Dermis blood vessel endothelial cell (primary cell): ENCODE measurements around the gene SH3D21. TPM values are rescaled to one million over a fixed set of nuclear protein-coding genes. Genes with fewer than 3 reads are reported as not detected.

ENCODE experiments used
- DNase-seq: peaks from one replicate; pipeline ENCODE4 v3.0.0; 2010
- total RNA-seq: library from RNA; depleted of rRNA; stranded (reverse); fragments of >200 nt; gene quantifications from 2 replicates; pipeline ENCODE4 v1.2.3, GENCODE V29; 2014

The SH3D21 gene
- total RNA-seq, 1 donor from 2014 or later: 1.5 TPM

GRCh38 chr1:36303650-36304360 is 2.4 kb upstream of the SH3D21 start:
- DNase-seq: no peak

GRCh38 chr1:36304521-36304920 is 1.6 kb upstream of the SH3D21 start:
- no peak for DNase-seq

DNA sequence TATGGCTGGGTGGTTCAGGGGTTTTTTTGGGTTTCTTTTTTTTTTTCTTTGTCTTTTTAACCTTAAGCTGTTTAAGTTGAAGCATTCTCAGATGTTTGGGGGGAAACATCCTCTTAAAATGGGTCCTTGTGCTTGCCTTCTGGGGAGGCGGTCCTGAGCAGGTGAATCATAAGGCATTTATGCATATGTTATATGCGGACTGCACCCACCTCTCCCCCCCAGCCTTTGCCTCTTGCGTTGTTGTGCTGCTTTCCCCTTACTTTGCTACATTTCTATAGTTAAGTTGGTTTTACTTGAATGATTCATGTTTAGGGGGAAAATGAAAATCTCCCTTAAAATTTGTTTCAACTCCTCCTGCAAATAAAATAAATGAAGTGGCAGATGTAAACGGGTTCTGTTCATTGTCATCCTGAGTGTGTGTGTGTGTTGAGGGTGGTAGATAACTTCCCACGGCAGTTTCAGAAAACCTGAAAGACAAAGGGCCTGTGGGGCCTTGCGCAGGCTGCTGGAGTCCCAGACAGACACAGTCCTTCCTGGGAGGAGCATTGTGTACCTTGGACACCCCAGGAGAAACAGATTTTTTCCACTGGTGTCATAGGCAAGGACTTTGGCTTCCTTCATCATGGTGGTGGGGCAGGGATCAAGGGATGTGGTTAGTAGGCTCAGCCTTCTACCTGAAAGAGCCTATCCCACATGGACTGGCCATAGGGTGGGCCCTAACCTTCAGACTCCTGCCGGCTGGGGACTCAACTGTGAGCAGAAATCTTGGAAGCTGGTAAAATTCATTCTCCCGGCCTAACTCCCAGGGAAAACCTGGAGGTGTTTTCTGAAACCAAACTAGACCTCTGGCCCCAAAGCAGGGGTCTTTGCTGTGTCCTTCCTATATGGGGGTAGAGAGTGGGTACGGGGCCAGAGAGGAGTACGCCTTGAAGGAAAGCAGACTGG is 926 bp upstream of the SH3D21 start:
- no peak for DNase-seq

GRCh38 chr1:36305915-36306209 is 306 bp upstream of the SH3D21 start:
- DNase-seq: no peak

GRCh38 chr1:36306902-36307456 is 811 bp downstream of the SH3D21 start:
- DNase-seq: peak; percentile 94

DNA sequence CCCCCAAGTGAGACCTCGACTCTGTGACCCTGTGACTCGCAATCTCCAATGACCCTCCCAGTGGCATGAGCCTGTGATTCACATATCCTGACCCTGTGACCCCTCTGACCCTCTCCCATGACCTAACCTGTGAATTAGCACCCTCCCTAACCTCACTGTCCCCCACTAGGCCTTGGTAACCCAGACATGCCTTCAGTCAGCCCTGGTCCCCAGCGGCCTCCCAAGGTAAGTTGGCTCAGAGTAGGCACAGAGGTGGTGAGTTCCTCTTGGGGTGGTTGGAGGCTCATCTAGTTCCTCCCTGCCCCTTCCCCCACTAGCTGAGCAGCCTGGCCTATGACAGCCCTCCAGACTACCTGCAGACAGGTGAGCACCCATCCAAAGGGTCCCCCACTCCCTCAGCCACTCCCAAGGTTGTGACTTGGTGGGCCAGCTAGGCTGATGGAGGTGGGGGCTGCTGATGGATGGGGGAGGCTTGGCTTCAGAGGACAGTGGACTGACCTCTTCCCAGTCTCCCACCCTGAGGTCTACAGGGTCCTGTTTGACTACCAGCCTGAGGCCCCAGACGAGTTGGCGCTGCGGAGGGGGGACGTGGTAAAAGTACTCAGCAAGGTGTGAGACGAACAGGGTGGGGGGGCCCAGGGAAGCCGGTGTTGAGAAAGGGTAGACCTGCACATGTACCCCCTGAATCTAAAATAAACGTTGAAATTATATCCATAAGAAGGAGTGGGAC is 1.6 kb downstream of the SH3D21 start:
- no peak for DNase-seq

DNA sequence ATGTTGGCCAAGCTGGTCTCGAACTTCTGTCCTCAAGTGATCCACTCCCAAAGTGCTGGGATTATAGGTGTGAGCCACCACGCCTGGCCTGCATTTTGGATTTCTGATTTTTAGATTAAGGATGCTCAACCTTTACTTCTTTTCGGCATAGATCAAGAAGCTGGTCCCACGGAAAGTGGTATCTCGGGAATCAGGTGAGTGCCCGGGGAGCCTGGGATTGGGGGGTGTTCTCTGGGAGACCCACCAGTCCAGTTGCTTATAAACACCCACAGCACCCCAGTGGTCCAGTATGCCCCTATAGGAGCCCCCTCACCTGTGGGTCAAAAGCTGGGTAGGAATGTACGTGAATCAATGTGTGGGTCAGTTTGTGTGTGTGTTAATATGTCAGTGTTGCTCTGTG is 3.2 kb downstream of the SH3D21 start:
- DNase-seq: no peak

GRCh38 chr1:36320291-36320761 is 14.2 kb downstream of the SH3D21 start:
- no peak for DNase-seq

DNA sequence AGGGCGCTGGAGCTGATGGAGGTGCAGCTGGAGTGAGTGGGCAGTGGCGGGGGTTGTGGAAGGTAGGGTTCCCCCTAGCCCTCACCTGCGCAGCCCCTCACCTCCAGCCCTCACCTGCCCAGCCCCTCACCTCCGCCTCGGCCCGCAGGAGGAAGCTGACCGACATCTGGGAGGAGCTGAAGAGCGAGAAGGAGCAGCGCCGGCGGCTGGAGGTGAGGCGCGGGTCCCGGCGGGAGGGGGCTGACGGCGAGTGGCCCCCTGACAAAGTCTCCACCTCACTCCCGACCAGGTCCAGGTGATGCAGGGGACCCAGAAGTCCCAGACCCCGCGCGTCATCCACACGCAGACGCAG is 14.6 kb downstream of the SH3D21 start:
- no peak for DNase-seq

DNA sequence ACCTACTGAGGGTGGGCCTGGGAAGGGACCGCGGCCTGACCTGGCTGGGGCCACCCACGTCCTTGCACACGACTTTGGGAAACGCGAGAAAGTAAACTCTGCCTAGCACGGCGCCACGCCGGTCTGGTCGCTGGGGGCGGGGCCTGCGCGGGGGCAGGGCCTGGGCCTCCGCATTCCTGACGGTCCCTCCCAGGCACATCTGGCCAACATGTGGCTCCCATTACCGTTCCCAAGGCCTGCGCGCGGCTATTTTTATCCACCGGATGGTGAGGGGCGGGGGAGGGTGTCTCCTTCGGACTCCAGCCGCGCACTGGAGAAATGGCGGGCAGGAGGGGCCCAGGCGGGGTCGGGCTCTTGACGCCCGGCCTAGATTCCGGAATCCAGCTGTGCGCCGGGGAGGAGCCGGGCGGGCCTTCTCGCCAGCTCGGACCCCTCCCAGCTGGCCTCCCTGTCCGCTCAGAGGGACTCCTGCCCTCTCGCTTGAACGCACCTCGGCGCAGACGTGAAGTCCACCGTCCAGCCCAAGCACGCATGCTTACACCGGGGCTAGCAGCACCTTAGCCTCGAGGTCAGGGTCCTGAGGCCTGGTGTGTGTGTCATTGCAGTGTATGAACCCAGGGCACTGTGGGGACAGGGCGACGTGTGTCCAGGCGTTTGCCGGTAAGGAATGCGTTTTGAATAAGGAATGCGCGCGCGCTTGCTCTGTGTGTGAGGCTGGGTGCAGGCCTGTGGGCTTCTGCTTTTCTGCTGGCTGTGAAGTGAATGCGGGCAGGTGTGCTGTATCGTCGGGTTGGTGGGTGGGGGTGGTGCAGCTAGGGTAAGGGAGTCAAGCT is 15.2 kb downstream of the SH3D21 start:
- DNase-seq: no peak

GRCh38 chr1:36322041-36322785 is 16.0 kb downstream of the SH3D21 start:
- no peak for DNase-seq

DNA sequence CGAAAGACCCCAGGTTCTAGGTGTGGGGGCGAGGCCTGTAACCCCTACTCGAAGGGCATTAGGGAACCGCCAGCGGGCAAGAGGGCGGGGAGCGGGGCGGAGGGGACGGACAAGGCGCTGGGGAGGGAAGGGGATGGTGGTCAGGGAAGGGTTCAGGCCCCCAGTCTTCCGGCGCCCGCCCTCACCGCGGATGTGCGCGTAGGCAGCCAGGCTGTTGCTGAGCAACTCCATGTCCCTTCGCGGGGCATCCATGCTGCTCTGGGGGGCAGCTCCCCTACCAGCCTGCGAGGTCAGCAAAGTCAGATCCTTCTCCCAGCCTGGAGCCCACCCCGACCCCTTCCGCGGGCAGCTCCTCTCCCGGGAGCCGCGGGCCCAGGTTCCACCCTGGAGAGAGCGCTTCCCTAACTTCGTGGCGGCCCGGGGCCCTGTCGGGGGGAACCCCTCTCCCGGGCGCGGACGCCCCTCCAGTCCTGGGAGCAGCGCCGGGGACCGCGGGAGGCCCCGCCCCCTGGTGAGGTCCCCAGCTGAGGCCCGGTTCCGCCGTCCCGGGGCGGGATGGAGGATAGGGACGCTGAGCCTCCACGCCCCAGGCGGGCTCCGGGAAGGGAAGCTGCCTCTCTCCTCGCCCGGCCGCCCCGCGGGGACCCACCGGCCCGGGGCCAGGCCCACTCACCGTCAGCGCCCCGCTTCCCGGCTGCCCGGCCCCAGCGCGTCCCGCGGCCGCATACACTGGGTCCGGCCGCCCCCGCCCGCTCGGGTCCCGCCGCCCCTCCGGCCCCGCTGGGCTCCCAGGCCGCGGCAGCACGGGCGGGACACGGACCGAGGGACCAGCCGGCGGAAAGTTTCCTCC is 16.8 kb downstream of the SH3D21 start:
- peak; percentile 52 for DNase-seq

DNA sequence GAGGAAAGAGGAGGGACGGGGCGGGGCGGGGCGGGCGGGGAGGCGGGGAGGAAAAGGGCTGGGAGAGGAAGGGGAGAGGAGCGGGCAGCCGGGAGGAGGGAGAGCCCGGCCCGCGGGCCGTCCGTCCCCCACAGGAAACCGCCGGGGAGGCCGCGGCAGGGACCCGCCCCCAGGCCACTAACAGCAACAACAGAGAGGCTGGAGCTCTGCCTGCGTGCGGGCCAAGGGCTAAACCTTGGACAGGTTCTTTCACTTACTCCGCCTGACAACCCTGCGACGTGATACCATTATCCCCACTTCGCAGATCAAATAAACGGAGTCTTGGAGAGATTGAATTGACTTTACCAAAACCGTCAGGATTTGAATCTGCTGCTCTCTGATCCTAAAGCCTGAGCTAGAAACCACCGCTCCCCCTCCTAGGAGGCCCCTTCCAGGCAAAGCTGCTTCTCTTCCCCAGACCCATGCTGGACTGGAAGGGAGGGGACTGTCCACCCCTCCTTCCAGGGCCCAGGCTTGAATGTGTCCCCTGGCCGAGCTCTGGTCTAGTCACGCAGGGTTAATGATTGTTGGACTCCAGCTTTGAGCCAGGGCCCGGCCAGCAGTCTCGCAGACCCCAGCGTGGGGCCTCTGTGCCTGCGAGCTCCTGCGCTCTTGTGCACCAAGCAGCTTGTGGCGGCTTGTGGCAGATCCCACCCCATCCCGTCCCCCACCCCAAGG is 17.6 kb downstream of the SH3D21 start, which contains the start of gene EVA1B:
Gene EVA1B (minus strand): TSS at position 10 of the 717 bp plus-strand sequence. CDS start 608 bp downstream, outside the sequence.
- DNase-seq: peak; percentile 80

GRCh38 chr1:36324353-36324703 is 18.2 kb downstream of the SH3D21 start:
- DNase-seq: no peak

- no peak for DNase-seq
These were observed 20.3 kb downstream of the SH3D21 start for GRCh38 chr1:36326499-36326898.

GRCh38 chr1:36327421-36328087 is 21.4 kb downstream of the SH3D21 start:
- DNase-seq: no peak

- no peak for DNase-seq
These were observed 21.9 kb downstream of the SH3D21 start for GRCh38 chr1:36328088-36328480.

DNA sequence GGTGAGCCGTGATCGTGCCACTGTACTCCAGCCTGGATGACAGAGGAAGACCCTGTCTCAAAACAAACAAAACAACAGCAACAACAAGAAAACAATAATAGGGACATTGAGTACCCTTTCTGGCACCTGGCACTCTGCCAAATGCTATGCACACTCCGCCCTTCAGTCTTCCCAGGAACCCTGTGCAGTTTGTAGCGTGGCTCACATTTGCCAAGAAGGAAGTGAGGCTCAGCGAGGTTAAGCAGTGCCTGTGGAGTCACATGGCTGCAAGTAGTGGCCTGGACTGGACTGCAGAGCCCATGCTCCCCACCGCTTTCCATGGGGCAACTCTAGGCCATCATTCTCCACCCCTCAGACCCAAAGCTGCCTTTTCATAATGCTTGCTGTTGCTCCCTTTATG is 22.5 kb downstream of the SH3D21 start:
- peak; percentile 82 for DNase-seq

GRCh38 chr1:36329817-36330216 is 23.6 kb downstream of the SH3D21 start:
- DNase-seq: no peak
